HEK293T (cell line): ENCODE data around the gene ARHGEF16.

ENCODE experiments used
- CTCF ChIA-PET: fragments of 350-600 bp; formaldehyde crosslinking; extraction: SDS; loops from one replicate; lab custom pipeline; 2021; ENCODE audit warnings: antibody characterized with exemption, inconsistent platforms; lab: Yijun Ruan, JAX
- POLR2A ChIA-PET: fragments of 350-600 bp; formaldehyde crosslinking; extraction: SDS; loops from one replicate; lab custom pipeline; 2020; ENCODE audit warnings: antibody characterized with exemption, inconsistent platforms; lab: Yijun Ruan, JAX
- DNase-seq: peaks from one replicate; pipeline ENCODE4 v3.0.0; 2012; ENCODE audit warnings: mixed read lengths; ENCODE audit errors: extremely low spot score
- ARNT ChIP-seq: fragments of 450-650 bp; IDR thresholded peaks from 2 replicates; pipeline ENCODE4 v1.6.1; 2017; ENCODE audit warnings: mild to moderate bottlenecking
- BHLHE40 ChIP-seq: fragments of 450-650 bp; IDR thresholded peaks from 2 replicates; pipeline ENCODE4 v1.6.1; 2016; ENCODE audit warnings: mild to moderate bottlenecking, moderate library complexity, borderline replicate concordance
- CTBP1 ChIP-seq: fragments of 450-650 bp; IDR thresholded peaks from 2 replicates; pipeline ENCODE4 v1.6.1; 2016; ENCODE audit warnings: borderline replicate concordance
- ELF4 ChIP-seq: fragments of 450-650 bp; IDR thresholded peaks from 2 replicates; pipeline ENCODE4 v1.6.1; 2017; ENCODE audit warnings: antibody characterized with exemption
- FOXA1 ChIP-seq: fragments of 450-650 bp; IDR thresholded peaks from 2 replicates; pipeline ENCODE4 v1.6.1; 2016; ENCODE audit warnings: mild to moderate bottlenecking
- FOXK2 ChIP-seq: fragments of 450-650 bp; IDR thresholded peaks from 2 replicates; pipeline ENCODE4 v1.6.1; 2016; ENCODE audit warnings: mild to moderate bottlenecking
- FOXM1 ChIP-seq: fragments of 450-650 bp; IDR thresholded peaks from 2 replicates; pipeline ENCODE4 v1.6.1; 2017; ENCODE audit warnings: mild to moderate bottlenecking, borderline replicate concordance
- L3MBTL2 ChIP-seq: fragments of 450-650 bp; conservative IDR thresholded peaks from 2 replicates; pipeline ENCODE4 v1.6.1; 2016; ENCODE audit warnings: mild to moderate bottlenecking
- LEF1 ChIP-seq: fragments of 450-650 bp; IDR thresholded peaks from 2 replicates; pipeline ENCODE4 v1.6.1; 2017; ENCODE audit warnings: mild to moderate bottlenecking, borderline replicate concordance
- NFRKB ChIP-seq: fragments of 450-650 bp; IDR thresholded peaks from 2 replicates; pipeline ENCODE4 v1.6.1; 2016; ENCODE audit warnings: mild to moderate bottlenecking, moderate library complexity
- SP1 ChIP-seq: fragments of 450-650 bp; IDR thresholded peaks from 2 replicates; pipeline ENCODE4 v1.6.1; 2017
- SUZ12 ChIP-seq: fragments of 450-650 bp; IDR thresholded peaks from 2 replicates; pipeline ENCODE4 v1.6.1; 2016; ENCODE audit warnings: mild to moderate bottlenecking
- TARDBP ChIP-seq: fragments of 450-650 bp; IDR thresholded peaks from 2 replicates; pipeline ENCODE4 v1.6.1; 2016
- ZNF384 ChIP-seq: fragments of 450-650 bp; IDR thresholded peaks from 2 replicates; pipeline ENCODE4 v1.6.1; 2016
- TF ChIP-seq, protein P1 (sequence below): fragments of 450-650 bp; IDR thresholded peaks from 2 replicates; pipeline ENCODE4 v1.6.1; 2016

ARHGEF16 gene

DNA sequence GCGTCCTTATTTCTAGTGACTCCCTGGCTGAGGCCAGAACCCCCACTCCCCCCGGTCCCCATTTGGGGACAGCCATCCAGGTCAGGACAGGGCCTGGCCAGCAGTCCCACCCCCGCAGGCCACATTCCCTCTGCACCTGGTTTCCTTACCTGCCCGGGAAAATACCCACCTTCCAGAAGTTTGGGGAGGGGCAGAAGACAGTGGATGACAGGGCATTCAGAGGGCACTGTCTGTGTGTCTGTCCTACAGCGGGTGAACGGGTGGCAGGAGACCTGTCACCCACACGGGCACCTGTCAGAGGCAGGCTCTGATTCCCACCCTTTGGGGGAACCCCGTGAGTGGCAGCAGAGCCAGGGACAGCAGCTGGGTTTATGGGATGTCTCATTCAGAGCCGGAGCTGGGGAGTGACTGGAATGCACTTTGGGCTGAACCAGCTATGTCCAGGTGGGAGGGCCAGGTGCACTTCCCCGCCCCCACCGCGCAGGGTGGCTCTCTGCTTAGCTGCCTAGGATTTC, 2.0 kb downstream of the ARHGEF16 start:
- CTCF ChIA-PET: no interaction called here
- no peak for DNase-seq
- POLR2A ChIA-PET: interaction anchor here (1.5 kb wide), 1 partner anchor 25 kb away, joined by 3 read pairs; no protein-coding TSS in a partner anchor
- TF ChIP-seq BHLHE40 (no peak), ARNT (no peak), CTBP1 (no peak), FOXM1 (no peak), FOXK2 (no peak), FOXA1 (no peak)
- TF ChIP-seq, protein P1, sequence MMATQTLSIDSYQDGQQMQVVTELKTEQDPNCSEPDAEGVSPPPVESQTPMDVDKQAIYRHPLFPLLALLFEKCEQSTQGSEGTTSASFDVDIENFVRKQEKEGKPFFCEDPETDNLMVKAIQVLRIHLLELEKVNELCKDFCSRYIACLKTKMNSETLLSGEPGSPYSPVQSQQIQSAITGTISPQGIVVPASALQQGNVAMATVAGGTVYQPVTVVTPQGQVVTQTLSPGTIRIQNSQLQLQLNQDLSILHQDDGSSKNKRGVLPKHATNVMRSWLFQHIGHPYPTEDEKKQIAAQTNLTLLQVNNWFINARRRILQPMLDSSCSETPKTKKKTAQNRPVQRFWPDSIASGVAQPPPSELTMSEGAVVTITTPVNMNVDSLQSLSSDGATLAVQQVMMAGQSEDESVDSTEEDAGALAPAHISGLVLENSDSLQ: no peak

DNA sequence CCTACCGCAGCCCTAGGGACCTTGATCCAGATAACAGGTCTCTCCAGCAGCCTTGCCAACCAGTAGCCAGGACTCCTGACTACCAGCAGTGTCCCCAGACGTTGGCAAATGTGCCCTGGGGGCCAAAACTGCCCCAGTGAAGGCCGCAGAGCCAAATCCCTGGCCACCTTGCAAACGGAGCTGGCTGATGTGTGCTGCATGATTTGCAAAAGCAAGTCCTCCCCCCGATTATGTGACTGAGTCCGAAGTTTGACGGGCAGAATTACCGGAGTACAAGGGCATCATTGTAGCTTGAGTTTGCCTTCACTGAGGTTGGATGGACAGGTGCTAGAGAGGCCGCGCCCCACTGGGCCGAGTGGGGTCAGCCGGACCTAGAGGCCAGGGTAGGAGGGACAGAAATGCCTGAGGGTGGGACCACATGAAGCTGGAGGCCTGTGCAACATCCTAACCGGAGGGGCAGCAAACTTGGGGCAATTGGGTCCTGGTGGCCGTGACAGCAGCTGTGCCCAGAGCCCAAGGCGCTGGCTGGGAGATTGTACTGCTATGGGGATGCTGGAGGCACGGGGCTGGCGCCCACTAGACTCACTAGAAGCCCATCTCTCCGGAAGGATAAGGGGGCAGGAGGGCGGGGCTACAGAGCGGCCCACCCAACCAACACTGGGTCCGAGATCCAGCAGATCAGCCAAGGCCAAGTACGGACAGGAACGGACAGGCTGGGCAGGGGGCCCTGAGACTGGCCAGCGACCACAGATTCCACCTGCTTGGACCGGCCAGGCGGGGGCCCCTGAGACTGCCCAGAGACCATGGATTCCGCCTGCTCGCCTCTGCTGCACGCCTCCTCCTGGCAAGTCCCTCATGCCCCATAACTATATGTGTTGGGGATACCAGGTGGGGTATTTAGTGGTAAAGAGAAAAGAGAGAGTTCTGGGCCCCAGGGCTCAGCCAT, 2.8 kb downstream of the ARHGEF16 start:
- ChIA-PET POLR2A (interaction anchor here (1.5 kb wide), 1 partner anchor 25 kb away, joined by 3 read pairs; no protein-coding TSS in a partner anchor), CTCF (interaction anchor here (0.6 kb wide), 1 partner anchor 136 kb away, joined by 3 read pairs; no protein-coding TSS in a partner anchor)

DNA sequence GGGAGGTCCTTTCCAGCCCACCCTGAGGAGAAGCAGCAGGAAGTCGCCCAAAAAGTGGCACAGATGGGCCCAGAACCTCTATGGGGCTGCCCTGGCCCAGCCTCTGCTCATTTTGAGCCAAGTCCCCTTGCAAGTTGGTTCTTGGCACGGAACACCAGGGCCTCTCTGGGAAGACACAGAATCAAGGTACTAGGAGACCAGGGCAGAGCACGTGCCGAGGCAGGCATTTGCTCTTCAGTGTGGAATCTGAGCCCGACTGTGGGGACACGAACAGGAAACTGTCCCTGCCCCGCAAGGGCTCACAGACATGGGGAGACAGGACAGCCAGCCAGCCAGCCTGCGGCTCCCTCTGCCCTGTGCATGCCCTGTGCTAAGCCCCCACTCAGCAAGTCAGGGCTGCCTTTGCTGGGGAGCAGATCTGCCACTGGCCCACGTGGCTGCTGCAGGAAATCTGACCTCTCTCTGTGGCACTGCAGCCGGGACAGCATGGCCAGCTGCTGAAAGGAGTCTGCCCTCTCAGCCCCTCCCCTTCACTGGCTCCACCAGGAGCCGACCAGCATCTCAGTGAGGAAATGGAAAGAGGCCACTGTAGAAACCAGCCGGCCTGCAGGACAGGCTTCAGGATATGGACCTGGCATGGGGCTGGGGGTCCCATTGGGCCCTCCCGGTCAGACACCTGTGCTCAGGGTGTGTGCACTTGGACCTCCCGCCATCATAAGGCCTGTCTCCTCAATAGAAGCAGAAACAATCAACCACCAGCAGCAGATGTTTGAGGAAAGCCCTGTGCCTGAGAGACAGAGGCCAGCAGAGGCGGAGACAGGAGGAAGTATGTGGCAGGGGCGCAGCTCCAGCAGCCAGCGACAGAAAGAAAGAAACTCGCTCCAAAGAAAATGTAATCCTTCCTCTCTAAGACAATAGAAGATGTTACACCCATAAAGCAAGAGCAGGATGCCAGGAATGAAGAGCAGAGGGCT, 3.7 kb downstream of the ARHGEF16 start:
- ChIA-PET CTCF (no interaction called here), POLR2A (no interaction called here)
- DNase-seq: no peak
- no peak for TF ChIP-seq FOXM1
- no peak for TF ChIP-seq ELF4
- TF ChIP-seq BHLHE40: no peak
- TF ChIP-seq, protein P1: no peak
- no peak for TF ChIP-seq L3MBTL2
- TF ChIP-seq ARNT: no peak
- TF ChIP-seq SP1: no peak
- TF ChIP-seq FOXA1: no peak

More for the DNA sequence above, 2.8 kb downstream of the ARHGEF16 start:
- TF ChIP-seq ZNF384: no peak
- no peak for DNase-seq

DNA sequence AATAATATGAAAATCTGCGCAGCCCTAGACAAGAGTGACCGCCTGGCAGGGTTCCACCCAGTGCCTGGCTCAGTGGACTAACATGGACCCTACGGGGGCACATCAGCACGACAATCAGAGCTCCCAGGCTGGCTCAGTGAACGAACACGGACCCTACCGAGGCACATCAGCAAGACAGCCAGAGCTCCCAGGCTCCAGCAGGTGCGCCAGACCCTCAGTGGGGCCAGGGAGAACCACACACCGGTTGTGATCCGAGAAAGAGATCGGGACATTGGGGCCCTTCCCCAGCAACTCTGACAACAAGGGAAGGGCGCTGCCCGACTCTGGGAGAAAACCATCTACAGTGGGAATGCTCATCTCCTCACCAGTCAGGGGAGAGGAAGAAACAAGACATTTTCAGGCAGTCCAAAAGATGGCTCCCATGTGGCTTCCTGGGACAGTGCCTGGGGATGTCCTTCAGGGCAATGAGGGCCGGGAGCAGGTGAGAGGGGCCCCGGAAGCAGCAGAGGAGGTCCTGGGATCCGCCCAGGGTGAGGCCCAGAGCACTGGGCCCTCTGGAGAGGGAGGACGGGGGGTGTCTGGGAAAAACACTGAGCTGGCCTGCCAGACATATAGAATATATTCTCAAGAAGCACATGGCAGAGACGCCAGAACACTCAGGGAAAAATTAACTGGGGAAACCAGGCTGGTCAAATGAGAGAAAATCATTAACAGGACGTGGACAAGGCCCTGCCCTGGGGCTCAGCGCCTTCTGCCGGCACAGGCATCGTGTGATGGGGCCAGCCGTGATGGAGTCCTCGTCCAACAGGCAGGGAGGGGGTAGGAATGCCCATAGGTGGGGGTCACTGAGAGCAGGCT, 4.8 kb downstream of the ARHGEF16 start:
- CTCF ChIA-PET: no interaction called here
- DNase-seq: no peak
- POLR2A ChIA-PET: no interaction called here
- no peak for TF ChIP-seq TARDBP
- TF ChIP-seq, protein P1: no peak
- no peak for TF ChIP-seq NFRKB
- no peak for TF ChIP-seq BHLHE40
- TF ChIP-seq ARNT: no peak
- TF ChIP-seq CTBP1: no peak
- no peak for TF ChIP-seq FOXK2
- no peak for TF ChIP-seq ZNF384
- TF ChIP-seq ELF4: no peak
- TF ChIP-seq LEF1: no peak
- no peak for TF ChIP-seq SUZ12

DNA sequence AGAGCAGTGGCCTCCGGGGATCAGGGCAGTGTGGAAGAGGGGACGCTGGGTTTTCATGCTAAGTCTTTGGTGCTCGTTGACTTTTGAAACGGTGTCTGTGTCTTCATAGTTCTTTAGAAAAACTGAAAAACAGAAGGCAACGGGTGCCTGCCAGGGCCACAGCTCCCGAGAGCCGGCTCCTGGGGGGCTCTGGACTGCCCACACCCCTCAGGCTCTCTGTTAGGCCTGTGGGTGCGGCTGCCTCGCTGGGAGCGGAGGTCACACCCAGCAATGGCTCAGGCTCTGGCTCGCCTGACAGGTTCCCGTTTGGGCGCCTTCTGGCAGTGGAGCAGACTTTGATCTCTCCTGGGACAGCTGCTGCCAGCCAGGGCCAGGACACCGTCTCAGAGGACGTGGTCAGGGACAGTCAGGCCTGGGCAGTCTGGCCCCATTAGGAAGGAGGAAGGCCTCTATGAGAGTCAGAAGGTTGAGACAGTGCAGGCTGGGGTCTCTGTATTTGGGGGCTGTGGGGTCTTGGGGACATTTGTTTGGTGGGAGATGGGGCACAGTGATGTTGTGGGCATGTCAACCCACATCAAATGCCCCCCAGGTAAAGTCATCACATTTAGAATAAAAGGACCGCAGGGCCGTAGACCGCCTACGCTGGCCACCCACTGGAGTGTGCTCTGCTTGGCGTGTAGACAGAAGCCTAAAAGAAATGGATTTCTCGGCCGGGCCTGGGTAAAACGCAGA, 5.6 kb downstream of the ARHGEF16 start:
- DNase-seq: no peak
- ChIA-PET POLR2A (no interaction called here), CTCF (no interaction called here)
- TF ChIP-seq NFRKB (no peak), LEF1 (no peak), FOXA1 (no peak), TARDBP (no peak), FOXK2 (no peak), ARNT (no peak), L3MBTL2 (no peak), ELF4 (no peak), FOXM1 (no peak), ZNF384 (no peak), SUZ12 (no peak), SP1 (no peak), BHLHE40 (no peak), CTBP1 (no peak)
- TF ChIP-seq, protein P1: no peak
